Fibroblast of gingiva (primary cell): ENCODE measurements around the gene VPS11.
"Not testable (repeated sequence)": the region's sequence is repeated elsewhere in the genome, so short reads cannot be mapped to it uniquely, and the experiment has no call there.

Source experiments
- DNase-seq: peaks from one replicate; pipeline ENCODE4 v3.0.0-alpha.2; 2011; ENCODE audit warnings: low read depth

VPS11 gene

GRCh38 chr11:119103161-119103664, 35.6 kb downstream of the VPS11 start:
- DNase-seq: not testable (repeated sequence)

DNA sequence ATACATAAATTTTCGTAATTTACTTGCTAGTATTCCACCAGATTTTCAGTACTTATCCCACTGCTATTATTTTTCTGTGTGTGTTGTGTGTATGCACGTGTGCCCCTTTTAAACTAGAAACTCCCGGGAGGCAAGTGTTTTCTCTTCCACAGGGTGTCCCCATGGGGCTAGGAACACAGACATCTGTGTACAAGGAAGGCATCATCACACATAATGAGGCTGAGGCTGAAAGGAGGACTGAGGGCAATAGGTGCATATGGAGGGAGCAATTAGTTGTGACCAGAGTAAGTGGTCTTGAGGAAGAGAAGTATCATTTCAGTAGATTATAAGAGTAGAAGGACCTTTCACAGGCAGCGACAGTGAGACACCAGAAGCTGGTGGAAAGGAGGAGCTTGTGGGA, 36.2 kb downstream of the VPS11 start:
- no peak for DNase-seq

GRCh38 chr11:119106564-119107537, 39.2 kb downstream of the VPS11 start, which contains the start of gene C2CD2L:
Gene C2CD2L (plus strand): TSS chr11:119107344. CDS start chr11:119107742, 398 bp downstream.
- DNase-seq: peak; percentile 90

- no peak for DNase-seq
These were observed 40.0 kb downstream of the VPS11 start for GRCh38 chr11:119107538-119108145.

DNA sequence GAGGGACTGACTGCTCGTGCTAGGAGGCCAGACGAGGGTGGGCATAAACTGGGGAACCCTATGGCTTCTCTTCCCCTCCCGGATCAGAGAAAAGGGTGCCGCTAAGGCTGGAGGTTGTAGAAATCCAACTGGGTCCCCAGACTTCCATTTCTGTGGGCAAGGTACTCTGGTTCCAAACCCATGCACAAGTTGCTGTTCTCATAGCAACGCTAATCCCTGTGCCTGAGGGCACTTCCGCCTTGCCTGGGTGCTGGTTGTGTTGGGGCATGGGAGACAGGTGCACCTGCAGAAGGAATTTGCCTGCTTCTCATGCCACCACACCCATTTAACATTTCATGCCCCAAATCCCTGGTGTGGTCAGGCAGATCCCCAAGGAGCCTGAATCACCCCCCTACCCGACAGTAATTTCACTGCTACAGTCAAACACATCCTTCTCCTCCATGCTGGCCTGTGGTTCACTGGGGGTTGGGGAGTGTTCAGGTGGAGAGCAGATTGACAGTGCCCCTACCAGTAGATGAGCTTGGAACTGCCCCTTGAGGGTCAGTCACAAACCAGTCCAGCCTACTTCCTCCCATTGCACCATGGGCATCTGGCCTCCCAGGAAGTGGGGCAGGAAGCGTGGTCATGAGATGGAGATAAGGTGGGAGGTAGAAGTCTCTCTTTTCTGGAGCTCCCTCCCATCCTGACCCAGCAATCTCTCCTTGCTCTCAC, 40.7 kb downstream of the VPS11 start:
- no peak for DNase-seq

DNA sequence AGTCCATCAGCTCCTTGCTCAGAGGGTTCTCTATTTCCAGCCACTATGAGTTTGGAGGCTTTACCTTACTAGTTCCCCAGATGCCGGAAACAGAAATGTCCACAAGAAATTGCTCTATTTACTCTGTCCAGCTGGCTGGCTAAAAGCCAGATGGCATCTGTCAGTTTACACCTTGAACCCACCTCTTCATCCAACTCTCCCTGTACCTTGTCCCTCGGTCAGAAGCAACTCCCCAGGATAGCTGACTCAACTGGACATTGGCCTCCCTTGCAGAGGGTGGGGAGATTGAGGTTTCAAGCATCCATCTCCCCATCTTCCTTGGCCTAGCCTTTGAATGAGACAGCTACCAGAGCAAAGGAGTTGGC, 41.2 kb downstream of the VPS11 start:
- no peak for DNase-seq

DNA sequence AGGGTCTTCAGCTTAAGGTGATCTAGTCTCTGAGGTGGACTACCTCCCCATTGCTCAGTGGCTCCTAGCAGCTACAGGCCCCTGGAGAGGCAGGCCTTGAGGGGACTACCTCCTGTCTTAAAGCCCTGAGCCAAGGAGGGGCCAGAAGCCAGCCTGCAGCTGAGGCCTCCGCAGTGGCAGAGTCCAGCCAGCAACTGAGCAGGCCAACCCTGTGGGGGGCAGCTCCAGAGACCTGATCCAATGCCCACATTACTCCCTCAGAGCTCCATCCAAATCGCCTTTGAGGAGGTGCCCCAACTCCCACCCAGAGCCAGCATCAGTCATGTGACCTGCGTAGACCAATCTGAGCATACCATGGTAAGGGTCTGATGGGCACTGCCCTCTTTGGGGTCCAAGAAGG, 42.2 kb downstream of the VPS11 start:
- DNase-seq: no peak

GRCh38 chr11:119110439-119110838, 42.8 kb downstream of the VPS11 start:
- DNase-seq: no peak

GRCh38 chr11:119111361-119111925, 43.8 kb downstream of the VPS11 start:
- DNase-seq: no peak

- no peak for DNase-seq
These were observed 44.8 kb downstream of the VPS11 start for GRCh38 chr11:119112314-119113020.

DNA sequence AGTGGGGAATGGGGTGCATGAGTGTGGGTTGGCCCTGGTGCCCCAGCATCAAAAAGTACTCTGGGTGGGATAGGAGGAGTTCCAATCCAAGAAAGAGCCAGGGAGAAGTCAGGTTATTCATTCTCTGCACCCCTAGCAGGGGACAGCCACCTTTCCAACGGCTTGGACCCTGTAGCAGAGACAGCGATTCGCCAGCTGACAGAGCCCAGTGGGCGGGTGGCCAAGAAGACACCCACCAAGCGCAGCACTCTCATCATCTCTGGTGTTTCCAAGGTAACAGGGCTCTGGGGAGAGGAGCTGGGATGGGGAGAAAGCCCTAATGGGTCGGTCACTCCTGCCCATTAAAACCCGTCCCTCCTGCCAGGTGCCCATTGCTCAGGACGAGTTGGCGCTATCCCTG, 46.1 kb downstream of the VPS11 start:
- no peak for DNase-seq

DNA sequence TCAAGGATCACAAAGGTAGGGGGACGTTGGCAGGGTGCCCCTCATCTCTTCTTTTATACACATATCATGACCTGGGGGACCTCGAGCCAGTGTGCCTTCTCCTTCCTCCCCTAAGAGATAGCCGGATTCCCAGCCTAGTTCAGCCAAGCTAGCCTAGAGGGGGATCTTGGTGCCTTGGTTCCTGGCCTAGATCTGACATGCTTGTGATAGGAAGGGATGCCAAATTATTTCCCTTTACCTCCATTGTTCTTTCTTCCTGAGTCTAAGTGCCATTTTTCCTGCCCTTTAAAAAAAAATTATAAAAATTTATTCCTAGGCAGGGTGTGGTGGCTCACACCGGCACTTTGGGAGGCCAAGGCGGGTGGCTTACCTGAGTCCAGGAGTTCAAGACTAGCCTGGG, 46.7 kb downstream of the VPS11 start:
- DNase-seq: no peak

DNA sequence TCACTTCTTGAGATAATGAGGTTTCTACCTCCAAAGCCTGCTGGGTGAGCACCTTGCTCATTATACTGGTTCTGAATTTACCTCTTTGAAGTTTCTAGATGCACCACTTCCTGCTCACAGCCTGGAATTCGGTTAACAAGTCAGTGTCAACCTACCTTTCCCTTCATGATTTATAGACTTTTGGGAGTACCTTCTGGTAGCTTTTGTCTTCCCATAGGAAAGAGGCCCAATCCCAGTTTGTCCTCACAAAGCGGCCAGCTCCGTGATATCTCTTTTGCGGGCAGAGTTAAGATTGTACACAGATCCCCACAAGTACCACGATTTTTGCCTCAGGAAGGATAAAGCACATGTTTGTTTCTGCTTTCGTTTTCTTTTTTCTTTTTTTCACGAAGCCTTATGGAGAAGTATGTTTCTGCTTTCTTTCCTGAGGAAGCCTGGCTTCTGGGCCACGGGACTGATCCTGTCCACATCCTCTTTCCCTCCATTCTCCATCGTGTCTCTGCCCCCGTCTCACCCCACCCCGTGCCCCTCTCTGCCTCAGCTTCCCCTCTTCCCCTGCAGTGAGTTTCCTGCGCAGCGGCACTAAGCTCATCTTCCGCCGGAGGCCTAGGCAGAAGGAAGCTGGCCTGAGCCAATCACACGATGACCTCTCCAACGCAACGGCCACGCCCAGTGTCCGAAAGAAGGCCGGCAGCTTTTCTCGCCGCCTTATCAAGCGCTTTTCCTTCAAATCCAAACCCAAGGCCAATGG, 48.0 kb downstream of the VPS11 start:
- DNase-seq: no peak

- no peak for DNase-seq
These were observed 48.6 kb downstream of the VPS11 start for GRCh38 chr11:119116235-119116594.

DNA sequence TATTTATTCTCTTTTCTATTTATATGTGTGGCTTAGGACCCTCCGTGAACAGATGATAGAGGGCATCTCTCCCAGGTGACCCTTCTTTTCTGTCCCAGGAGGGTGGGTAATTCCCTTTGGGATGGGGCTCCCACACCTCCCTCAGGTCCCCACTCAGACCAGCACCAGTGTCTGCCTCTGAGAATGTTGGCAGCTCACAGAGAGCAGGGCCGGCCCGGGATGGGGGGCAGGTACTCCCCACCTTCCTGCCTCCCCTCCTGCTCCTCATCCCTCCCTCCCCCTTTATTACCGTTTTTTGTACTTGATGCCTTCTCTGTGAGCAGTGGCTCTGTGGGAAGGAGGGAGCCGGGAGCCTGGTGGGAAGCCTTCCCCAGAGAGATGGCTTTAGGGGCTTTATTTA, 49.0 kb downstream of the VPS11 start:
- DNase-seq: no peak

GRCh38 chr11:119117004-119117706, 49.5 kb downstream of the VPS11 start:
- DNase-seq: no peak

DNA sequence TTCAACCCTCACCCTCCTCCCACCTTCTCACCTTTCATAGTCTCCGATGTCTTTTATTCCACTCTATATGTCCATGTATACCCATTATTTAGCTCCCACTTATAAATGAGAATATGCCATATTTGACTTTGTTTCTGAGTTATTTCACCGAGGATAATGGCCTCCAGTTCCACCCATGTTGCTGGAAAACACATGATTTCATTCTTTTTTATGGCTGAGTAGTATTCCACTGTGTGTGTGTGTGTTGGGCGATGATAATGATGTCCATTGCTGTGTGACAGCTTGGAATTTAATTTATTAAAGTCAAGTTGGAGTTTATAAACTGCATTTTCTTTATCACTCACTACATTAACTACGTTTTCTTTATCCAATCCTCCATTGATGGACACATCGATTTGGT, 50.6 kb downstream of the VPS11 start:
- no peak for DNase-seq

GRCh38 chr11:119118946-119119345, 51.3 kb downstream of the VPS11 start:
- DNase-seq: no peak

DNA sequence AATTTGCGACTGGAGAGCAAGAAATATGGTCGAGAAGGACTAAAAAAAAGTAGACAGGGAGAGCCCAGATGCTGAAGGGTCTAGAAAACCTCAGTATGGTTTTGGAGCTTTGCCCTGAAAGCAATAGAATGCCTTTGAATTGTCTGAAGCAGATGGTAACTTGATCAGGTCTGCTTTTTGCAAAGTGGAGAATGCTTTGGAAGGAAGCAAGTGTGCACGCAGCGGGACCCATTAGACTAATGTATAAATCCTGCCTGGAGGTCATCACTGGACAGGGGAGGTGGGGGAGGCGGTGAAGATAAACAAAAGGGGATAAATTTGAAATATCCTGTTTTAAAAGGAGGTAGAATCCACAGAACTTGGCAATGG, 53.0 kb downstream of the VPS11 start:
- peak; percentile 57 for DNase-seq
